ENCODE results near the gene BPHL.

GRCh38 chr6:3139090-3139903 lies 20.8 kb downstream of the BPHL start:
- TF ChIP-seq NBN (IDR thresholded peaks at IDR 0.05) (no peak), CTCF (IDR thresholded peaks at IDR 0.05 in 2 of 3, conservative IDR thresholded peaks at IDR 0.05 in 1 of 3; ENCODE audit: control insufficient read depth in 2 of 3, extremely low read depth in 1 of 3, insufficient read depth in 1 of 3, low read depth in 3 of 3, low read length in 3 of 3) (no peak), SMAD5 (IDR thresholded peaks at IDR 0.05; ENCODE audit: low read depth) (no peak), MYC (IDR thresholded peaks at IDR 0.05; ENCODE audit: insufficient read depth, insufficient read length, insufficient replicate concordance, low read length, severe bottlenecking) (no peak), POLR2A (IDR thresholded peaks at IDR 0.05; ENCODE audit: low read depth, low read length) (no peak), YY1 (IDR thresholded peaks at IDR 0.05; ENCODE audit: low read depth, low read length) (no peak), ATF3 (IDR thresholded peaks at IDR 0.05; ENCODE audit: borderline replicate concordance, extremely low read depth, low read depth, low read length) (no peak), NR2F1 (conservative IDR thresholded peaks at IDR 0.05) (no peak), SPI1 (IDR thresholded peaks at IDR 0.05; ENCODE audit: borderline replicate concordance, insufficient read depth, low read depth, low read length) (no peak), BCL11A (IDR thresholded peaks at IDR 0.05; ENCODE audit: low read depth, low read length) (no peak)
